Measurements from ENCODE around the gene CDX4.
"Not testable (repeated sequence)": the region's sequence is repeated elsewhere in the genome, so short reads cannot be mapped to it uniquely, and the experiment has no call there.

The CDX4 gene, protein sequence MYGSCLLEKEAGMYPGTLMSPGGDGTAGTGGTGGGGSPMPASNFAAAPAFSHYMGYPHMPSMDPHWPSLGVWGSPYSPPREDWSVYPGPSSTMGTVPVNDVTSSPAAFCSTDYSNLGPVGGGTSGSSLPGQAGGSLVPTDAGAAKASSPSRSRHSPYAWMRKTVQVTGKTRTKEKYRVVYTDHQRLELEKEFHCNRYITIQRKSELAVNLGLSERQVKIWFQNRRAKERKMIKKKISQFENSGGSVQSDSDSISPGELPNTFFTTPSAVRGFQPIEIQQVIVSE

DNA sequence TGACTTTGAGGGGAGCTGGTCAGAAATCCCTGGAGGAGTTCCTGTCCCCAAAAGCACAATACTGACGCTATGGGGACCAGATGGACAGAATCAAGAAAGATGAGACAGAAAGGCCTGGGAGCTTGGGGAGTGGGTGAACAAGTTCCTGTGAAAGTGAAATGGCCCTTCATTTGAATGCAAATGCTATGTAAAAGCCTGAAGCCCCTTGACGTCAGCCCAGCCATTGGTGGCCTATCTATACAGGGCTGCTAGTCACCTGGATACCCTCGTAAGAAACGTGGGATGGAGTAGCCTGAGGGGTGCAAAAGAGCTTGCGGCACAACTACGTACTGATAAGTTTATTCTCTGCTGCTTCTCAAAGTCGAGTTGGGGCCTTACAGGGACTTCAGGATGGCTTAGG, at the start of gene CDX4:
TSS of gene CDX4 (plus strand) at position 223 of the 400 bp plus-strand sequence. CDS start 201 bp downstream, outside the sequence.
- H3K4me3 ChIP-seq (ENCODE audit: low read length), result no peak within 1 kb of the TSS
- TF ChIP-seq ZNF274 (IDR thresholded peaks at IDR 0.05; ENCODE audit: low read depth, low read length), result no peak

DNA sequence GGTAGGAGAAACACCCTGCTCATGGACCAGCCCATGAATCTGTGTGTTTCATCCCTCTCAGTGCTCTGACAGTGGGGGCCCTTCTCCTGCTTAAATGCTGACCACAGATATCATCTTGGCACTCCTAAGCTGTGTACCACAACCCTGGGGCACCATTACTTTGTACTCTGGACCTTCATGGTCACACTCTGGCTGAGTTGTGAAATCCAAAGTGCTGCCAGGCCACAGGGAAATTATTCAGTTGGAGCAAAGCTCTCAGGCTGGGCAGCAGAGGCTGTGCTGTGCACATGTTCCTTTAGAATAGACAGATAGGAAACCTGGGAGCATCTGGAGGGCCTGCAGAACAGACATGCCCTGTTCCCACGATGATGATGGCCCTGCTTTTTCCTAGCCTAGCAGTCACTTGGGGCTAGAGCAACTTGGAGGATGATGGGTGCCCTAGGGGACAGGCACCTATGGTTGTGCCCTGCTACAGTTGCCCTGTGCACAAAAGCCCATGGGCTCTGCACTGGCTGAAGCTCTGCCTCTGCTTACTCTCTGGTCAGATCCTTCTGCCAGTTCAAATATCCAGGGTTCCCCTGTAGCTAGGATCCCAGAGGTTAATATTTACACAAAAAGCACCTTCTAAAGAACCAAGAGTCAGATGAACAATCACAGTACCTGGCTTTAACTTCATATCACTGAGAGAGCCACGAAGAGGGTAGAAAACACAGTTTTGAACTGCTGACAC, 48.5 kb upstream of the CDX4 start:
- no peak overlapping the region for H3K4me3 ChIP-seq (ENCODE audit: low read length)
- no peak for TF ChIP-seq ZNF274 (IDR thresholded peaks at IDR 0.05; ENCODE audit: low read depth, low read length)

DNA sequence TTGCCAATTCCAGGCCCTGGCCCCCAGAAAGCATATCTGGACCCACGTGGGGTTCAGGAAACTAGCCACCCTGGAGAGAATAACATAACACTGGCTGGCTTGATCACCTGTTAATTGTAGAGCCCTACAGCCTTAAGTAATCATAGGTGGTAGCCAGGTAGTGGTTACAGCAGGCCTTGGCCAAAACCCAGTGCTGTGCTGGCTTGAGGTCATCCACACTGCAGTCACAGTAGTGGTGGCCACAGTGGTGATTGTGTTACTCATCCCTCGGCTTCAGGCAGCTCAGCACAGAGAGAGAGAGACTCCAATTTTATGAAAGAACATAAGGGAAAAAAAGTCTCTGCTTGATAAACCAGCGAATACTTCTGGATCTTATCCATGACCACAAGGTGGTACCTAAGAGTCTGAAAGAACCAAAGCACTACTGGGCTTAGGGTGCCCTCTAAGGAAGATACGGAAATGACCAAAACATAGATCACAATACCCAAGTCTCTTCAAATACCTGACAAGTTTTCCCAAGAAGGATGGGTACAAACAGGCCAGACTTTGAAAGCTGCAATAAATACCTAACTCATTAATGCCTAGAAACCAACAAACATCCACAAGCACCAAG, 46.6 kb upstream of the CDX4 start:
- no peak for TF ChIP-seq ZNF274 (IDR thresholded peaks at IDR 0.05; ENCODE audit: low read depth, low read length)

DNA sequence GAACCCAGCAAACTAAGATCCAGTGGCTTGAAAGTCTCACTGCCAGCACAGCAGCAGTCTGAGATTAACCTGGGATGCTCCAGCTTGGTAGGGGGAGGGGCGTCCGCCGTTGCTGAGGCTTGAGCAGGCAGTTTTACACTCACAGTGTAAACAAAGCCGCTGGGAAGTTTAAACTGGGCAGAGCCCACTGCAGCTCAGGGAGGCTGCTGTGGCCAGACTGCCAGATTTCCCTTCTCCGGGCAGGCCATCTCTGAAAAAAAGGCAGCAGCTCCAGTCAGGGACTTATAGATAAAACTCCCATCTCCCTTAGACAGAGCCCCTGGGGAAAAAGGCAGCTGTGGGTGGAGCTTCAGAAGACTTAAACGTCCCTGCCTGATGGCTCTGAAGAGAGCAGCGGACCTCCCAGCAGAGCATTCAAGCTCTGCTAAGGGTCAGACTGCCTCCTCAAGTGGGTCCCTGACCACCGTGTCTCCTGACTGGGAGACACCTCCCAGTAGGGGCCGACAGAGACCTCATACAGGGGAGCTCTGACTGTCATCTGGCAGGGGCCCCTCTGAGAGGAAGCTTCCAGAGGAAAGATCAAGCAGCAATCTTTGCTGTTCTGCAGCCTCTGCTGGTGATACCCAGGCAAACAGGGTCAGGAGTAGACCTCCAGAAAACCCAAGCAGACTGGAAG, 45.1 kb upstream of the CDX4 start:
- TF ChIP-seq ZNF274 (IDR thresholded peaks at IDR 0.05; ENCODE audit: low read depth, low read length), result no peak
- H3K4me3 ChIP-seq (ENCODE audit: low read length), result no peak overlapping the region

More for the DNA sequence above, 46.6 kb upstream of the CDX4 start:
- H3K4me3 ChIP-seq (ENCODE audit: low read length), result no peak overlapping the region

DNA sequence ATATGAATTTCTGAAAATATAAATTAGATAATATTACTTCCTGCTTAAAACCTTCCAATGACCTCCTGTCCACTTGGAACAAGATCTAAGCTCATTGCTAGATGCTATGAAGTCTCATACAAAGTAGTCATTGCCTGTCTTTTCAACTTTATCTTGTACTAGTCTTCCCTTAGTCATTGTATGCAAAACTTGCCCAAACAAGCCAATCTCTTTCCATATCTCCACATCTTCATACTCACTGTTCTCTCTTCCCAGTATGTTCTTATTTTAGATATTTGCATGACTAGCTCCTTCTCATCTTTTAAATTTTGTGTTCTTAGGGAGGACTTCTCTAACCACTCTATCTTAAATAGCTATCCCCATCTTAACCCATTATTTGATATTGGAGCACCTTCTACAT, 33.9 kb upstream of the CDX4 start:
- no peak for TF ChIP-seq ZNF274 (IDR thresholded peaks at IDR 0.05; ENCODE audit: low read depth, low read length)
- H3K4me3 ChIP-seq (ENCODE audit: low read length), result no peak overlapping the region

DNA sequence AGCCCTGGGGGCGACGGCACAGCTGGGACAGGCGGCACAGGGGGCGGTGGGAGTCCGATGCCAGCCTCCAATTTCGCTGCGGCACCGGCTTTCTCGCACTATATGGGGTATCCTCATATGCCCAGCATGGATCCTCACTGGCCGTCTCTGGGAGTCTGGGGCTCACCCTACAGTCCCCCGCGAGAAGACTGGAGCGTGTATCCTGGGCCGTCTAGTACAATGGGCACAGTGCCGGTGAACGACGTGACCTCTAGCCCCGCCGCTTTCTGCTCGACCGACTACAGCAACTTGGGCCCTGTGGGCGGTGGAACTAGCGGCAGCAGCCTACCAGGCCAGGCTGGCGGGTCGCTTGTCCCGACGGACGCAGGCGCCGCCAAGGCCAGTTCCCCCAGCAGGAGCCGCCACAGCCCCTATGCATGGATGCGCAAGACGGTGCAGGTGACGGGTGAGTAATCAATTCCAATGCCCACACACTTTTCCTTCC, 500 bp downstream of the CDX4 start:
- no peak for TF ChIP-seq ZNF274 (IDR thresholded peaks at IDR 0.05; ENCODE audit: low read depth, low read length)
- H3K4me3 ChIP-seq (ENCODE audit: low read length), result no peak overlapping the region

DNA sequence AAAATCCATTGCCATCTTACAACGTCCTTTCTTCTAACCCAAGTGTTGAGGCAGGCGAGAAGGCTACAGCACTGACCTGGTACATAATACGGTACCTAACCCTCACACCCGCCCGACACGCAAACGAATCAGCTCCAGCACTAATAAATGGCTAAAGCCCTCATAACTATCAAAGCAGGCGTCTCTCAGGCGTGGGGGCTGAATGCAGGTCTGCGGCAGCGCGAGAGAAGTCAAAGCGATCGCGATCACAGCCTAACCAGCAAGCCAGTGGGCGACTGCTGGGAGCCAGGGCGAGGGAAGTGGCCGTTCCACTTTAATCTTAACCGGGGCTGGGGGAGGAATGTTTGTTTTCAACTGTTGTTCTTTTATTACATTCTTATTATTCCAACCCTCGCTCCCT, 1.5 kb downstream of the CDX4 start:
- TF ChIP-seq ZNF274 (IDR thresholded peaks at IDR 0.05; ENCODE audit: low read depth, low read length), result no peak
- no peak overlapping the region for H3K4me3 ChIP-seq (ENCODE audit: low read length)

DNA sequence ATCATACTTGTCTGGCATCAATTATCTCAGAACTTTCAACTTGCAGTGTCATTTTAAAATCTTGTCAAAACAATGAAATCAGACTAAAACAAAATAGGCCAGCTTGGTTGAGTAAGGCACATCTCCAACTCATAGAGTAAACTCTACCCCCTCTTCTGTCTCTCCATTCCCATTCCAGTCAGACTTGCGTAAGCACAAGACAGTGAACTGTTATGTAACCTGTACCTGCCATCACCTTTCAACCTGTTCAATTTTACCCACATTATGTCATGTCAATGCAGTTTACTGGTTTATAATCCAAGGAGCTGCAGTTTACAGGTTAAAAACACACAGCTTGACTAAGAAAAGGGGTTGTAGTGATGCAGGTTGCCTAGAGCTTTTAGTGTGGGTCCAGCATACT, 8.3 kb downstream of the CDX4 start:
- H3K4me3 ChIP-seq (ENCODE audit: low read length), result no peak overlapping the region
- no peak for TF ChIP-seq ZNF274 (IDR thresholded peaks at IDR 0.05; ENCODE audit: low read depth, low read length)

DNA sequence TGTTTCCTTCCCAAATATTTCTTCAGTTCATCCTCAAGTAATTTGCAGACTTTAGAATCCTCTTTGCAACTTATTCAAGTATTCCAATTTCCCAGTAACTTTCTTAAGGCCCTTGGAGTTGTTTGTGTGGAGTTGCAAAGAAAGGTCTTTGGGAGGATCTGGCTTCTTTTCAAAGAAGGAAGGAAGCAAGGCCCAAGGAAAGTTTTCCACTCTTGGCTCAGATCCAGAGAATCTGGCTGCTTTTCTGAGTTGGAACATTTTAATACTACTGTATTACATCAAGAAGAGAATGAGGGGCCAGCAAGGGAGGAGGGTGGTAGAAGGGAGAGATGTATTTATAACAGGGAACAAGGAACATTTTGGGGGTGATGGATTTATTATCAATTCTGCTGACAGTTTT, 10.5 kb downstream of the CDX4 start:
- no peak overlapping the region for H3K4me3 ChIP-seq (ENCODE audit: low read length)

DNA sequence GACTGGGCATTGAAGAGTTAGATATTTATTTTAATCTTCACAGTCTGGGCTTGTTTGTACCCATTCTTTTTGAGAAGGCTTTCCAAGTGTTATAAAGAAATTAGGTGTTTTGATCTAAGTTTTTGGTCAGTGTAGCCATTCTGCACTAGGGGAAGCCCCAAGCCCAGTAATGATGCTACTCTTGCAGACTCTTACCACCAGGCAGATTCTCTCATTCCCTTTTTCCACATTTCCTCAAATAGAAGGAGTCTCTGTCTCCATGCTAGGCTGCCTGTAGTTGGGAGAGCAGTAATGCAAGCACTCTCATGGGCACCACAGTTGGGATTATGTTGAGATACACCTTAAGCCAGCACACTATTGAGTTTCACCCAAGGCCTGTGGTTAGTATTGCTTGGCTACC, 21.5 kb downstream of the CDX4 start:
- TF ChIP-seq ZNF274 (IDR thresholded peaks at IDR 0.05; ENCODE audit: low read depth, low read length), result no peak
- H3K4me3 ChIP-seq (ENCODE audit: low read length), result no peak overlapping the region

More for the DNA sequence above, 10.5 kb downstream of the CDX4 start:
- no peak for TF ChIP-seq ZNF274 (IDR thresholded peaks at IDR 0.05; ENCODE audit: low read depth, low read length)

DNA sequence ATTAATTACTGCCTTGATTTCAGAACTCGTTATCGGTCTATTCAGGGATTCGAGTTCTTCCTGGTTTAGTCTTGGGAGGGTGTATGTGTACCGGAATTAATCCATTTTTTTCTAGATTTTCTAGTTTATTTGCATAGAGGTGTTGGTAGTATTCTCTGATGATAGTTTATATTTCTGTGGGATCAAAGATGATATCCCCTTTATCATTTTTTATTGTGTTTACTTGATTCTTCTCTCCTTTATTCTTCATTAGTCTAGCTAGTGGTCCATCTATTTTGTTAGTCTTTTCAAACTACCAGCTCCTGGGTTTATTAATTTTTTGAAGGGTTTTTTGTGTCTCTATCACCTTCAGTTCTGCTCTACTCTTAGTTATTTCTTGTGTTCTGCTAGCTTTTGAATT, 32.1 kb downstream of the CDX4 start:
- no peak overlapping the region for H3K4me3 ChIP-seq (ENCODE audit: low read length)
- TF ChIP-seq ZNF274 (IDR thresholded peaks at IDR 0.05; ENCODE audit: low read depth, low read length), result no peak

DNA sequence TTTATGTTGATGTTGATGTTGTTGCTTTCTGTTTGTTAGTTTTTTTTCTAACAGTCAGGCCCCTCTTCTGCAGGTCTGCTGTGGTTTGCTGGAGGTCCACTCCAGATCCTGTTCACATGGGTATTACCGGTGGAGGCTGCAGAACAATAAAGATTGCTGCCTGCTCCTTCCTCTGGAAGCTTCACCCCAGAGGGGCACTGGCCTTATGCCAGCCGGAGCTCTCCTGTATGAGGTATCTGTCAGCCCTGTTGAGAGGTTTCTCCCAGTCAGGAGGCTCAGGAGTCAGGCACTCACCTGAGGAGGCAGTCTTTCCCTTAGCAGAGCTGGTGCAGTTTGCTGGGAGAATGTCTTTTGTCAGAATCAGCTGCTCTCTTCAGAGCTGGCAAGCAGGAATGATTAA, 34.7 kb downstream of the CDX4 start:
- H3K4me3 ChIP-seq (ENCODE audit: low read length), result no peak overlapping the region
- no peak for TF ChIP-seq ZNF274 (IDR thresholded peaks at IDR 0.05; ENCODE audit: low read depth, low read length)

DNA sequence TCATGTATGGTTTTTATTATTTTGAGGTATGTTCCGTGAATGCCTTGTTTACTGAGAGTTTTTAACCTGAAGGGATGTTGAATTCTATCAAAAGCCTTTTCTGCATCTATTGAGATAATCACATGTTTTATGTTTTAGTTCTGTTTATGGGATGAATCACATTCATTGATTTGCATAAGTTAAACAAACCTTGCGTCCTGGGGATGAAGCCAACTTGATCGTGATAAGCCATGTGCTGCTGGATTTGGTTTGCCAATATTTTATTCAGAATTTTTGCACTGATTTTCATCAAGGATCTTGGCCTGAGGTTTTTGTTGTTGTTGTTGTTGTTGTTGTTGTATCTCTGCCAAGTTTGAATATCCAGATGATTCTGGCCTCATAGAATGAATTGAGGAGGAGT, 43.8 kb downstream of the CDX4 start:
- TF ChIP-seq ZNF274 (IDR thresholded peaks at IDR 0.05; ENCODE audit: low read depth, low read length), result no peak
- H3K4me3 ChIP-seq (ENCODE audit: low read length), result no peak overlapping the region

DNA sequence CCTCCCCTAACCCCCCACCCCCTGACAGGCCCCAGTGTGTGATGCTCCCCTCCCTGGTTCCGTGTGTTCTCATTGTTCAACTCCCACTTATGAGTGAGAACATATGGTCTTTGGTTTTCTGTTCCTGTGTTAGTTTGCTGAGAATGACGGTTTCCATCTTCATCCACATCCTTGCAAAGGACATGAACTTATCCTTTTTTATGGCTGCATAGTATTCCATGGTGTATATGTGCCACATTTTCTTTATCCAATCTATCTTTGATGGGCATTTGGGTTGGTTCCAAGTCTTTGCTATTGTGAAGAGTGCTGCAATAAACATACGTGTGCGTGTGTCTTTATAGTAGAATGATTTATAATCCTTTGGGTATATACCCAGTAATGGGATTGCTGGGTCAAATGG, 45.3 kb downstream of the CDX4 start:
- not testable (repeated sequence) for H3K4me3 ChIP-seq (ENCODE audit: low read length)
